ENCODE data around the gene SYNDIG1L. TPM values are rescaled to one million over a fixed set of nuclear protein-coding genes. Genes with fewer than 3 reads are reported as not detected.

SYNDIG1L gene
- total and polyA plus RNA-seq, 10 of the 15 experiments (the other 5 are each of a cell fraction or from before 2014, with no cell fraction given): 0.04 TPM; not detected in 9

- no peak for ATAC-seq
- H3K9ac ChIP-seq (ENCODE audit: control insufficient read depth, insufficient read depth, low read length): no peak overlapping the region
- H3K4me2 ChIP-seq (ENCODE audit: control insufficient read depth, insufficient read depth): no peak overlapping the region
- SMC1A ChIA-PET (ENCODE audit: uncharacterized antibody, unreplicated experiment): interaction anchor here (1.0 kb wide), 1 partner anchor 29 kb away, joined by 4 read pairs; no protein-coding TSS in a partner anchor
- RAD21 ChIA-PET (ENCODE audit: unreplicated experiment): no interaction called here
- H2AFZ ChIP-seq (ENCODE audit: control insufficient read depth, low read depth, low read length): no peak overlapping the region
- CTCF ChIA-PET: no interaction called here
- no peak overlapping the region for H3K27ac ChIP-seq (ENCODE audit: control insufficient read depth, insufficient read depth)
- H4K20me1 ChIP-seq (ENCODE audit: control insufficient read depth, insufficient read depth): no peaks in the 10 kb centered on the region
- WGBS (ENCODE audit: insufficient coverage, insufficient replicate concordance, low lambda C conversion rate, missing lambda C conversion rate): 40% methylated on average over 5 of the region's 5 CpGs
- H3K79me2 ChIP-seq (ENCODE audit: control insufficient read depth, insufficient read depth, low read length): no peaks in the 10 kb centered on the region
- H3K27me3 ChIP-seq (replicated peaks in 1 of 2; ENCODE audit: control insufficient read depth in 2 of 2, insufficient read depth in 2 of 2, low read length in 1 of 2): peaks cover 0 to 3% of the 10 kb centered on the region in 2 experiments; a peak in 2 of 4 replicates
- FAIRE-seq: no peak
- in situ Hi-C loops (cut with MboI): no loop called here
- no peaks in the 10 kb centered on the region for H3K36me3 ChIP-seq (ENCODE audit: control insufficient read depth in 2 of 2, insufficient read depth in 2 of 2, low read length in 1 of 2)
- H3K9me3 ChIP-seq (replicated peaks; ENCODE audit: control insufficient read depth, insufficient read depth, low read length): no peaks in the 10 kb centered on the region
- intact Hi-C loops (cut with micrococcal nuclease; ENCODE audit: unreplicated experiment): no loop called here
- TF ChIP-seq CHD4 (IDR thresholded peaks at IDR 0.05): no peak
- TF ChIP-seq NR2F1 (conservative IDR thresholded peaks at IDR 0.05): no peak
- no peak for TF ChIP-seq FOXK2 (IDR thresholded peaks at IDR 0.05)
- TF ChIP-seq IRF3 (IDR thresholded peaks at IDR 0.05): no peak
- no peak for TF ChIP-seq KAT2A (conservative IDR thresholded peaks at IDR 0.05; ENCODE audit: control insufficient read depth, low read depth, low read length)
- no peak for TF ChIP-seq SUZ12 (IDR thresholded peaks at IDR 0.05; ENCODE audit: unreplicated experiment)
- TF ChIP-seq IKZF1 (conservative IDR thresholded peaks at IDR 0.05): no peak
- no peaks in the 10 kb centered on the region for H3K4me1 ChIP-seq (ENCODE audit: control insufficient read depth, insufficient read depth, low read length)
- no peak overlapping the region for H3K4me3 ChIP-seq
- POLR2A ChIA-PET: no interaction called here
- DNase-seq (ENCODE audit: low read depth, low spot score): no peak
- BruUV-seq (replicated peaks): no TSS peak
These were observed 4.0 kb downstream of the SYNDIG1L start for GRCh38 chr14:74421981-74422380.

- DNase-seq (ENCODE audit: low read depth, low spot score) (no peak), FAIRE-seq (no peak), ATAC-seq (no peak)
- intact Hi-C loops (cut with micrococcal nuclease; ENCODE audit: unreplicated experiment): no loop called here
- ChIA-PET RAD21 (ENCODE audit: unreplicated experiment) (no interaction called here), SMC1A (ENCODE audit: uncharacterized antibody, unreplicated experiment) (no interaction called here), CTCF (interaction anchor here (0.8 kb wide), 1 partner anchor 28 kb away, joined by 3 read pairs; no protein-coding TSS in a partner anchor), POLR2A (no interaction called here)
- peaks cover 0 to 4% of the 10 kb centered on the region in 2 experiments; a peak in 2 of 4 replicates for H3K27me3 ChIP-seq (replicated peaks in 1 of 2; ENCODE audit: control insufficient read depth in 2 of 2, insufficient read depth in 2 of 2, low read length in 1 of 2)
- 28% methylated on average over 5 of the region's 5 CpGs for WGBS (ENCODE audit: insufficient coverage, insufficient replicate concordance, low lambda C conversion rate, missing lambda C conversion rate)
- no peak overlapping the region for H3K4me2 ChIP-seq (ENCODE audit: control insufficient read depth, insufficient read depth)
- H2AFZ ChIP-seq (ENCODE audit: control insufficient read depth, low read depth, low read length): no peak overlapping the region
- H3K4me3 ChIP-seq: no peak overlapping the region
- no peak overlapping the region for H3K27ac ChIP-seq (ENCODE audit: control insufficient read depth, insufficient read depth)
- H4K20me1 ChIP-seq (ENCODE audit: control insufficient read depth, insufficient read depth): no peaks in the 10 kb centered on the region
- in situ Hi-C loops (cut with MboI): no loop called here
- no TSS peak for BruUV-seq (replicated peaks)
- H3K79me2 ChIP-seq (ENCODE audit: control insufficient read depth, insufficient read depth, low read length): no peaks in the 10 kb centered on the region
- no peaks in the 10 kb centered on the region for H3K36me3 ChIP-seq (ENCODE audit: control insufficient read depth in 2 of 2, insufficient read depth in 2 of 2, low read length in 1 of 2)
- no peaks in the 10 kb centered on the region for H3K4me1 ChIP-seq (ENCODE audit: control insufficient read depth, insufficient read depth, low read length)
- no peaks in the 10 kb centered on the region for H3K9me3 ChIP-seq (replicated peaks; ENCODE audit: control insufficient read depth, insufficient read depth, low read length)
- H3K9ac ChIP-seq (ENCODE audit: control insufficient read depth, insufficient read depth, low read length): no peak overlapping the region
- TF ChIP-seq ATF3 (IDR thresholded peaks at IDR 0.05; ENCODE audit: borderline replicate concordance, extremely low read depth, low read depth, low read length) (no peak), E2F4 (IDR thresholded peaks at IDR 0.05; ENCODE audit: low read depth, low read length) (no peak), HDGF (IDR thresholded peaks at IDR 0.05) (no peak), SREBF2 (IDR thresholded peaks at IDR 0.05; ENCODE audit: low read length) (no peak), BRCA1 (IDR thresholded peaks at IDR 0.05; ENCODE audit: low read depth, low read length) (no peak), EGR1 (IDR thresholded peaks at IDR 0.05; ENCODE audit: borderline replicate concordance in 1 of 2, low read depth in 2 of 2, low read length in 2 of 2) (no peak), PAX5 (IDR thresholded peaks at IDR 0.05; ENCODE audit: borderline replicate concordance, low read depth, low read length) (no peak), RELA (IDR thresholded peaks at IDR 0.05; ENCODE audit: borderline replicate concordance, partially characterized antibody) (no peak), TCF3 (IDR thresholded peaks at IDR 0.05; ENCODE audit: borderline replicate concordance, insufficient read depth, low read depth, low read length) (no peak), CEBPB (IDR thresholded peaks at IDR 0.05; ENCODE audit: borderline replicate concordance in 1 of 2, low read depth in 2 of 2, low read length in 2 of 2) (no peak), FOXK2 (IDR thresholded peaks at IDR 0.05) (no peak), KAT2A (conservative IDR thresholded peaks at IDR 0.05; ENCODE audit: control insufficient read depth, low read depth, low read length) (no peak)
These were observed 6.9 kb downstream of the SYNDIG1L start for GRCh38 chr14:74419086-74419485.

Data from GM12878 (cell line).